ENCODE measurements around the gene CLPTM1L. TPM values are rescaled to one million over a fixed set of nuclear protein-coding genes. Genes with fewer than 3 reads are reported as not detected.

Gene CLPTM1L
- total and polyA plus RNA-seq, 10 donors = 39.7 to 118 (median 94.9) TPM

- Histone ChIP-seq H3K36me3 (peaks cover under 1 to 91% (median 67%) of the 10 kb centered on the region in 6 donors), H3K9me3 (no peaks in the 10 kb centered on the region), H3K4me1 (peaks cover 0 to 4% (median 0%) of the 10 kb centered on the region in 6 donors), H3K27me3 (replicated peaks in 1 of 7) (no peaks in the 10 kb centered on the region), H3K27ac (no peak overlapping the region), H3K4me3 (no peak overlapping the region)
- WGBS, 5 donors = 84 to 88% (median 86%) methylated on average over 21 to 22 of the region's 22 CpGs
- intact Hi-C loops (cut with DNase I; ENCODE audit: low total_unique reads) = no loop called here
- TF ChIP-seq CTCF (IDR thresholded peaks at IDR 0.05 in 8 of 11, conservative IDR thresholded peaks at IDR 0.05 in 3 of 11) (no peak), POLR2A (IDR thresholded peaks at IDR 0.05) (no peak), POLR2AphosphoS5 (IDR thresholded peaks at IDR 0.05) (peak in 1 of 3 donors; percentile 10)
- peak; percentile 69 for DNase-seq
Observed at GRCh38 chr5:1325870-1326531, 18.9 kb downstream of the CLPTM1L start.

- H3K36me3 ChIP-seq = peaks cover 0 to 91% (median 67%) of the 10 kb centered on the region in 6 donors
- peak in 1 of 3 donors; percentile 15 for TF ChIP-seq POLR2AphosphoS5 (IDR thresholded peaks at IDR 0.05)
- TF ChIP-seq POLR2A (IDR thresholded peaks at IDR 0.05) = no peak
- peak; percentile 71 for DNase-seq
Observed at GRCh38 chr5:1325191-1325741, 19.6 kb downstream of the CLPTM1L start.

GRCh38 chr5:1324719-1325190, 20.1 kb downstream of the CLPTM1L start:
- TF ChIP-seq CTCF (IDR thresholded peaks at IDR 0.05 in 8 of 11, conservative IDR thresholded peaks at IDR 0.05 in 3 of 11) (no peak), POLR2A (IDR thresholded peaks at IDR 0.05) (no peak), POLR2AphosphoS5 (IDR thresholded peaks at IDR 0.05) (peak in 1 of 3 donors; percentile 24)
- Histone ChIP-seq H3K9me3 (no peaks in the 10 kb centered on the region), H3K27ac (no peak overlapping the region), H3K4me1 (peaks cover 0 to 4% (median 0%) of the 10 kb centered on the region in 6 donors), H3K36me3 (peaks cover 0 to 91% (median 67%) of the 10 kb centered on the region in 6 donors), H3K27me3 (replicated peaks in 1 of 7) (no peaks in the 10 kb centered on the region), H3K4me3 (no peak overlapping the region)
- peak; percentile 51 for DNase-seq
- intact Hi-C loops (cut with DNase I; ENCODE audit: low total_unique reads) = no loop called here
- WGBS, 5 donors = 93 to 96% (median 94%) methylated on average over 15 to 17 of the region's 17 CpGs

More at GRCh38 chr5:1325191-1325741, 19.6 kb downstream of the CLPTM1L start:
- no peak overlapping the region for H3K27ac ChIP-seq
- H3K4me1 ChIP-seq = peaks cover 0 to 4% (median 0%) of the 10 kb centered on the region in 6 donors
- intact Hi-C loops (cut with DNase I; ENCODE audit: low total_unique reads) = no loop called here
- H3K9me3 ChIP-seq = no peaks in the 10 kb centered on the region
- WGBS, 5 donors = 90 to 98% (median 94%) methylated on average over 14 to 17 of the region's 17 CpGs
- no peak overlapping the region for H3K4me3 ChIP-seq
- no peaks in the 10 kb centered on the region for H3K27me3 ChIP-seq (replicated peaks in 1 of 7)

GRCh38 chr5:1324301-1324700, 20.6 kb downstream of the CLPTM1L start:
- Histone ChIP-seq H3K36me3 (peaks cover 0 to 91% (median 71%) of the 10 kb centered on the region in 6 donors), H3K4me3 (no peak overlapping the region), H3K27me3 (replicated peaks in 1 of 7) (no peaks in the 10 kb centered on the region), H3K27ac (no peak overlapping the region), H3K4me1 (peaks cover 0 to 4% (median 0%) of the 10 kb centered on the region in 6 donors), H3K9me3 (no peaks in the 10 kb centered on the region)
- DNase-seq = peak; percentile 47
- TF ChIP-seq POLR2A (IDR thresholded peaks at IDR 0.05) (no peak), POLR2AphosphoS5 (IDR thresholded peaks at IDR 0.05) (no peak)
- intact Hi-C loops (cut with DNase I; ENCODE audit: low total_unique reads) = no loop called here
- 95 to 98% (median 97%) methylated on average over 15 of the region's 15 CpGs for WGBS, 5 donors

- no peaks in the 10 kb centered on the region for H3K9me3 ChIP-seq
- H3K27me3 ChIP-seq (replicated peaks in 1 of 7) = no peaks in the 10 kb centered on the region
- DNase-seq = peak; percentile 46
- no peaks in the 10 kb centered on the region for H3K4me1 ChIP-seq
- intact Hi-C loops (cut with DNase I; ENCODE audit: low total_unique reads) = no loop called here
- H3K4me3 ChIP-seq = no peak overlapping the region
- WGBS, 5 donors = 92 to 99% (median 94%) methylated on average over 11 to 13 of the region's 13 CpGs
- peaks cover 0 to 91% (median 73%) of the 10 kb centered on the region in 6 donors for H3K36me3 ChIP-seq
- TF ChIP-seq POLR2AphosphoS5 (IDR thresholded peaks at IDR 0.05) (no peak), CTCF (IDR thresholded peaks at IDR 0.05 in 8 of 11, conservative IDR thresholded peaks at IDR 0.05 in 3 of 11) (no peak), POLR2A (IDR thresholded peaks at IDR 0.05) (no peak)
- H3K27ac ChIP-seq = no peak overlapping the region
Observed at GRCh38 chr5:1323803-1324173, 21.1 kb downstream of the CLPTM1L start.
